OCI-LY3 (cell line): ENCODE data around the gene IP6K1.

Experiments used
- EZH2phosphoT487 ChIP-seq: fragments of 200-600 bp; shearing (Covaris generic); IDR thresholded peaks from 2 replicates; pipeline ENCODE4 v1.6.1; 2018; ENCODE audit warnings: antibody characterized with exemption, mixed run types, low read depth
- TF ChIP-seq, protein P1 (sequence below): fragments of 200-600, 300-600 bp; sonication (generic); IDR thresholded peaks from 2 replicates; pipeline ENCODE4 v1.5.1; 2014; ENCODE audit warnings: antibody characterized with exemption, low read length, low read depth

DNA sequence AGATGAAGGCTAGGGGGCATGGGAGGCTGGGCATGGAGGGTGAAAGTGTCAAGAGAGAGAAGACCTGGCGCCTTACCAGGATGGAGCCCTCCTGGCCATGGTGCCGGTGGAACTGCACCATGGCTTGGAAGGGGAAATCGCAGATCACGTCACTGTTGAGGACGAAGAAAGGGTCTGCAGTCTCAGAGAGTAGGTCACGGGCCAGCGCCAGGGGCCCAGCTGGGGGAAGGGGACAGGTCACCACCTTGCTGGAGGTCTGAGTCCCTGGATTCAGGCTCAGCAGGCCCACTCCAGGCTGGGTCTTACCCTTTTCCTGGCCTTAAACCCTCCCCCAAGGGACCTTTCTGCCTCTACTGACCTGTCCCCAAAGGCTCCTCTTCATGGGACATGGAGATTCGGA, 63.4 kb downstream of the IP6K1 start:
- TF ChIP-seq, protein P1, sequence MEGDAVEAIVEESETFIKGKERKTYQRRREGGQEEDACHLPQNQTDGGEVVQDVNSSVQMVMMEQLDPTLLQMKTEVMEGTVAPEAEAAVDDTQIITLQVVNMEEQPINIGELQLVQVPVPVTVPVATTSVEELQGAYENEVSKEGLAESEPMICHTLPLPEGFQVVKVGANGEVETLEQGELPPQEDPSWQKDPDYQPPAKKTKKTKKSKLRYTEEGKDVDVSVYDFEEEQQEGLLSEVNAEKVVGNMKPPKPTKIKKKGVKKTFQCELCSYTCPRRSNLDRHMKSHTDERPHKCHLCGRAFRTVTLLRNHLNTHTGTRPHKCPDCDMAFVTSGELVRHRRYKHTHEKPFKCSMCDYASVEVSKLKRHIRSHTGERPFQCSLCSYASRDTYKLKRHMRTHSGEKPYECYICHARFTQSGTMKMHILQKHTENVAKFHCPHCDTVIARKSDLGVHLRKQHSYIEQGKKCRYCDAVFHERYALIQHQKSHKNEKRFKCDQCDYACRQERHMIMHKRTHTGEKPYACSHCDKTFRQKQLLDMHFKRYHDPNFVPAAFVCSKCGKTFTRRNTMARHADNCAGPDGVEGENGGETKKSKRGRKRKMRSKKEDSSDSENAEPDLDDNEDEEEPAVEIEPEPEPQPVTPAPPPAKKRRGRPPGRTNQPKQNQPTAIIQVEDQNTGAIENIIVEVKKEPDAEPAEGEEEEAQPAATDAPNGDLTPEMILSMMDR, result no peak
- no peak for TF ChIP-seq EZH2phosphoT487
